ENCODE data around the gene CD3E.

CD3E gene

DNA sequence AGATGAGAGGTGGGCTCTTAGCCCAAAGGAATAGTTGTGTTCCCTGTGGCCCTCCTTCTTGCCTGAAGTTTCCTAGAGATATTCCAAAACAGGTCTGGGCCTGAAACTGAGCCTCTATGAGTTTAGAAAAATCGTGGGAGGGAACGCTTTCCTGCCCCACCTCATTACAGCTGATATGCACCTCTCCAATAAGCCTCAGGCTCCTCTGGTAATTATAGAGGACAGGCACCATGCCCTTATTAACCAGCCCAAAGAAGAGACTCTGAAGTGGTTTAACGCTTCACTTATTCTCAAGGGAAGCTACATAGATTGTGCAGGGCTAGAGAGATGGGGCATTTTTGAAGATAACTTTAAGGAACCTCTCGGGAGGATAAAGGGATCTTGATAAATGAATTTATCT is 37.0 kb upstream of the CD3E start:
- H3K36me3 ChIP-seq (ENCODE audit: insufficient read depth, low read length): no peaks in the 10 kb centered on the region
- no peak for DNase-seq (ENCODE audit: low read depth, low spot score)
- no peak overlapping the region for H3K4me3 ChIP-seq
- H3K9me3 ChIP-seq (ENCODE audit: low read depth, low read length): no peaks in the 10 kb centered on the region
- TF ChIP-seq EZH2 (IDR thresholded peaks at IDR 0.05) (no peak), FOXP2 (optimal IDR thresholded peaks at IDR 0.05; ENCODE audit: control extremely low read depth, extremely low read length, insufficient read depth) (no peak), POLR2AphosphoS5 (IDR thresholded peaks at IDR 0.05; ENCODE audit: borderline replicate concordance, low read depth, low read length) (no peak)
- no peak overlapping the region for H3K27ac ChIP-seq
- H3K9ac ChIP-seq (ENCODE audit: insufficient read length): no peak overlapping the region

- H3K36me3 ChIP-seq (ENCODE audit: insufficient read depth, low read length): no peaks in the 10 kb centered on the region
- no peak overlapping the region for H3K4me3 ChIP-seq
- no peak overlapping the region for H3K27ac ChIP-seq
- no peaks in the 10 kb centered on the region for H3K9me3 ChIP-seq (ENCODE audit: low read depth, low read length)
- DNase-seq (ENCODE audit: low read depth, low spot score): no peak
- no peak for TF ChIP-seq POLR2AphosphoS5 (IDR thresholded peaks at IDR 0.05; ENCODE audit: borderline replicate concordance, low read depth, low read length)
- no peak for TF ChIP-seq EZH2 (IDR thresholded peaks at IDR 0.05)
- TF ChIP-seq FOXP2 (optimal IDR thresholded peaks at IDR 0.05; ENCODE audit: control extremely low read depth, extremely low read length, insufficient read depth): no peak
- H3K9ac ChIP-seq (ENCODE audit: insufficient read length): no peak overlapping the region
Observed at GRCh38 chr11:118272001-118272400, 32.5 kb upstream of the CD3E start.

- TF ChIP-seq EZH2 (IDR thresholded peaks at IDR 0.05): no peak
- no peak for TF ChIP-seq FOXP2 (optimal IDR thresholded peaks at IDR 0.05; ENCODE audit: control extremely low read depth, extremely low read length, insufficient read depth)
- TF ChIP-seq POLR2AphosphoS5 (IDR thresholded peaks at IDR 0.05; ENCODE audit: borderline replicate concordance, low read depth, low read length): no peak
- no peaks in the 10 kb centered on the region for H3K36me3 ChIP-seq (ENCODE audit: insufficient read depth, low read length)
- no peak overlapping the region for H3K9ac ChIP-seq (ENCODE audit: insufficient read length)
- no peaks in the 10 kb centered on the region for H3K9me3 ChIP-seq (ENCODE audit: low read depth, low read length)
- no peak overlapping the region for H3K4me3 ChIP-seq
- no peak overlapping the region for H3K27ac ChIP-seq
- DNase-seq (ENCODE audit: low read depth, low spot score): no peak
Observed at GRCh38 chr11:118274186-118274585, 30.3 kb upstream of the CD3E start.

DNA sequence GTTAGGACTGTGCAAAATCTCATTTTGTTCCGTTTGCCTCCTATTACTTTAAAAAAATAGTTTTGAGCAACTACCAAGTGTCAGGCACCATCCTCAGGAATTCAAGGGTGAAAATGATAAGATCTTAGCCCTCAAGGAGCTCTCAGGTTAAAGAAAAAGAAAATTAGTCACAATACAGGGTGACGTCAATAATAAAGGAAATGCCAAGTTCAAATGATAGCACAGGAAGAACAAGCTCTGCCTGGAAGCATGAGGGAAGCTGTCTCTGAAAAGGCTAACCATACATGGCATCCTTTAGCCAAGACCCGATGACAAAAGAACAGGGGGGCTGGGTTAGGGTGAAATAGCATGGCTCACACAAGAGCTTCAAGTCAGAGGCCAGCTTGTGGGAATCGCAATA is 29.4 kb upstream of the CD3E start:
- H3K9ac ChIP-seq (ENCODE audit: insufficient read length): no peak overlapping the region
- no peaks in the 10 kb centered on the region for H3K9me3 ChIP-seq (ENCODE audit: low read depth, low read length)
- TF ChIP-seq EZH2 (IDR thresholded peaks at IDR 0.05) (no peak), POLR2AphosphoS5 (IDR thresholded peaks at IDR 0.05; ENCODE audit: borderline replicate concordance, low read depth, low read length) (no peak), FOXP2 (optimal IDR thresholded peaks at IDR 0.05; ENCODE audit: control extremely low read depth, extremely low read length, insufficient read depth) (no peak)
- no peak overlapping the region for H3K27ac ChIP-seq
- DNase-seq (ENCODE audit: low read depth, low spot score): no peak
- no peak overlapping the region for H3K4me3 ChIP-seq
- H3K36me3 ChIP-seq (ENCODE audit: insufficient read depth, low read length): no peaks in the 10 kb centered on the region

DNA sequence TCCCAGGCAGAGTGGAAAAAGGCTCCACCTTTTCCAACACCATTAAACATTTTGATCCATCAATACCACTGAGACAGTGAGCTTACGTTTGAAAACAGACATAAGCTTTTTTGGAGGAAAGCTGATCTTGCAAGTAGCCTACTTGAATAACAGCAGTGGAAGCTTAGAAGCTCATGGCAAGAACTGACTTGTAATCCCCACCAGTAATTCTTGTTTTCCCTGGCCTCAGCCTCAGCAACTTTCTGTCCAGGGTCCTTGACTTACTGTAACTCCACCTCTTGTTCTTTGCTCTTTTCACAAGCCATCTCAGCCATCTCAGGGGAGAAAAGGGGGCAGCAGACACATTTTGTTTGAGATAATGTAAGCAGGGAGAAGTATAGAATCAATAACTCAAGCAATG is 28.1 kb upstream of the CD3E start:
- no peak for DNase-seq (ENCODE audit: low read depth, low spot score)
- no peak overlapping the region for H3K27ac ChIP-seq

DNA sequence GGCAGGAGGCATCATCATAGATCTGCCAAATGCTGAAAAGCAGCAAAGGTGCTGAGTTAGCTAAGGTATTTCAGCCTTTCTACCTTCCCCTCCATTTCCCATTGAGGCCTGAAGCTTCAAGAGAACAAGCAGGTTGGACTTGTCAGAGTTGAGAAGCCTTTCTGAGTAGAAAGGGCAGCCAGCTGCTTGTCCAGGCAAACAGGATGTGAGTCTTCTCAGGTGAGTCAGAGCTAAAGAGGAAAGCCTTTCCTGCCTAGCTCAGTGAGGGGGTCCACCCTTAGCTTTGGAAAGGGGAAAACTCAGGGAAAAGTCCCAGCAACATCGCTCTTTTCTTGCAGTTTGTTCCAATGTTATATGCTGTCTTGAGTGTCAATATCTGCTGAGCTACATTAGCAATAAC is 27.2 kb upstream of the CD3E start:
- no peaks in the 10 kb centered on the region for H3K36me3 ChIP-seq (ENCODE audit: insufficient read depth, low read length)
- no peak overlapping the region for H3K9ac ChIP-seq (ENCODE audit: insufficient read length)
- no peak for DNase-seq (ENCODE audit: low read depth, low spot score)
- no peaks in the 10 kb centered on the region for H3K9me3 ChIP-seq (ENCODE audit: low read depth, low read length)
- TF ChIP-seq EZH2 (IDR thresholded peaks at IDR 0.05) (no peak), FOXP2 (optimal IDR thresholded peaks at IDR 0.05; ENCODE audit: control extremely low read depth, extremely low read length, insufficient read depth) (no peak), POLR2AphosphoS5 (IDR thresholded peaks at IDR 0.05; ENCODE audit: borderline replicate concordance, low read depth, low read length) (no peak)
- no peak overlapping the region for H3K4me3 ChIP-seq
- H3K27ac ChIP-seq: no peak overlapping the region

More for the DNA sequence above, 28.1 kb upstream of the CD3E start:
- no peaks in the 10 kb centered on the region for H3K9me3 ChIP-seq (ENCODE audit: low read depth, low read length)
- no peak overlapping the region for H3K9ac ChIP-seq (ENCODE audit: insufficient read length)
- H3K36me3 ChIP-seq (ENCODE audit: insufficient read depth, low read length): no peaks in the 10 kb centered on the region
- no peak overlapping the region for H3K4me3 ChIP-seq
- TF ChIP-seq EZH2 (IDR thresholded peaks at IDR 0.05): no peak
- no peak for TF ChIP-seq FOXP2 (optimal IDR thresholded peaks at IDR 0.05; ENCODE audit: control extremely low read depth, extremely low read length, insufficient read depth)
- no peak for TF ChIP-seq POLR2AphosphoS5 (IDR thresholded peaks at IDR 0.05; ENCODE audit: borderline replicate concordance, low read depth, low read length)

GRCh38 chr11:118281284-118281683 is 23.2 kb upstream of the CD3E start:
- TF ChIP-seq POLR2AphosphoS5 (IDR thresholded peaks at IDR 0.05; ENCODE audit: borderline replicate concordance, low read depth, low read length): no peak
- TF ChIP-seq EZH2 (IDR thresholded peaks at IDR 0.05): no peak
- TF ChIP-seq FOXP2 (optimal IDR thresholded peaks at IDR 0.05; ENCODE audit: control extremely low read depth, extremely low read length, insufficient read depth): no peak
- H3K9me3 ChIP-seq (ENCODE audit: low read depth, low read length): no peaks in the 10 kb centered on the region

DNA sequence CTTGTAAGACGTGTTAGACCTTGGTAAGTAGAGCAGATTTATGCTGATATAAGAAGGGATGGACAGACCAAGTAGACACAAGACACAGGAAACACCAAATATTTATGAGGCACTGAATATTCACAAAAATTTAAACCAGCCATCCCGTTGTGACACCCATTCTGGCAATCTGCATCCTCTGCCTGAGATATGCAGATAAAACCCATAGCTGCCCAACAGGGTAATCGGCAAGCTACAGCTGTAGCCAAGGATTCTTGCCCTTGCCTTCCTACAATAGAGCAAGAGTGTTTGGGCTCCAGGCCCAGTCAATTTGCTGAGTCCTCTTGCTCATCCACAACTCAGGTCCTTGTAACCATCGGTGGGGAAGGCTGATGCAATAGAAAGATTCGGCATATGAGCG is 21.9 kb upstream of the CD3E start:
- Histone ChIP-seq H3K36me3 (ENCODE audit: insufficient read depth, low read length) (no peaks in the 10 kb centered on the region), H3K9ac (ENCODE audit: insufficient read length) (no peak overlapping the region), H3K9me3 (ENCODE audit: low read depth, low read length) (no peaks in the 10 kb centered on the region), H3K27ac (no peak overlapping the region), H3K4me3 (no peak overlapping the region)
- DNase-seq (ENCODE audit: low read depth, low spot score): no peak
- TF ChIP-seq POLR2AphosphoS5 (IDR thresholded peaks at IDR 0.05; ENCODE audit: borderline replicate concordance, low read depth, low read length) (no peak), FOXP2 (optimal IDR thresholded peaks at IDR 0.05; ENCODE audit: control extremely low read depth, extremely low read length, insufficient read depth) (no peak), EZH2 (IDR thresholded peaks at IDR 0.05) (no peak)

More at GRCh38 chr11:118281284-118281683, 23.2 kb upstream of the CD3E start:
- H3K4me3 ChIP-seq: no peak overlapping the region
- no peak overlapping the region for H3K27ac ChIP-seq
- no peak for DNase-seq (ENCODE audit: low read depth, low spot score)
- H3K36me3 ChIP-seq (ENCODE audit: insufficient read depth, low read length): no peaks in the 10 kb centered on the region
- H3K9ac ChIP-seq (ENCODE audit: insufficient read length): no peak overlapping the region

DNA sequence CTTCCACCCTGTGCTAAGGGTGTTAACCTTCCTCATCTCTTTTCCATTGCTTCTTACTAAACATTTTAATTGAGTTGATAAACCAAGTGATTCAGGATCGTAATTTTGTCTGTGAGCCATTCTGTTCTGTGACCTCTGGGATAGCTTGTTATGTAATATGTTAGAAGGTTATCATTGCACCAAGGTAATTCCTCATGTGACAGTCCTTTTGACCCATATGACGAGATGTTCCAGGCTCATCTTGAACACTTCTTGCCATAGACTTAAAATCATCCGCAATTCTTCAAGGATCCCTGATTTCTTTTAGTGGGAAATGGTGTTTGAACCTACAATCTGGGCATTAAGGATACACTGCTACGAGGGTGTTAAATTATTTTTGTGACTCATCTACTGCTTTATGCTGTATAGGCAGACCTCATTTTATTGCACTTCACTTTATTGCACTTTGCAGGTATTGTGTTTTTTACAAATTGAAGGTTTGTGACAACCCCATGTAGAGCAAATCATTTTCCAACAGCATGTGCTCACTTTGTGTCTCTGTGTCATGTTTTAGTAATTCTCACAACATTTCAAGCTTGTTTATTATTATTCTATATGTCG is 21.4 kb upstream of the CD3E start:
- DNase-seq (ENCODE audit: low read depth, low spot score): no peak
- Histone ChIP-seq H3K9me3 (ENCODE audit: low read depth, low read length) (no peaks in the 10 kb centered on the region), H3K36me3 (ENCODE audit: insufficient read depth, low read length) (no peaks in the 10 kb centered on the region), H3K27ac (no peak overlapping the region), H3K4me3 (no peak overlapping the region), H3K9ac (ENCODE audit: insufficient read length) (no peak overlapping the region)
- no peak for TF ChIP-seq POLR2AphosphoS5 (IDR thresholded peaks at IDR 0.05; ENCODE audit: borderline replicate concordance, low read depth, low read length)
- no peak for TF ChIP-seq FOXP2 (optimal IDR thresholded peaks at IDR 0.05; ENCODE audit: control extremely low read depth, extremely low read length, insufficient read depth)
- no peak for TF ChIP-seq EZH2 (IDR thresholded peaks at IDR 0.05)

Measured in SK-N-MC (cell line).